Measurements from ENCODE around the gene SH3RF3.

DNA sequence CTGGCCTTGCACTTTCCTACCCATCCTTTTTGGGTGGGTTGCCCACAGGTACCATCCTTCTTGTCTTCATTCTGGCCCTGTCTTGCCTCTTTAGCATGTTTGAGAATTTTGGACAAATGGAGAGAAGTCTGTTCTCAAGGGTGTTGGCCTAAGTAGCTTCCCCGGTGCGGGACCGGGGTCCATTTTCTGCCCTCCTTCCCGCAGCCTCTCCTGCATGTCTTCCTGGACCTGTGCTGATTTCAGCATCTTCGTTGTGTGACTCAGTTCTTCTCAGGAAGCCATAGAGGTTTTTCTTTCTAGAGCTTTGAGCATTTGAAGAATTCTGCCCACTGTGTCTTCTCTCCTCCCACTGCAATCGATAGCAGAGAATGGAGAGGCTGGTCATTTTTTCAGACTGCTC lies 172.7 kb downstream of the SH3RF3 start:
- TF ChIP-seq, protein P1, sequence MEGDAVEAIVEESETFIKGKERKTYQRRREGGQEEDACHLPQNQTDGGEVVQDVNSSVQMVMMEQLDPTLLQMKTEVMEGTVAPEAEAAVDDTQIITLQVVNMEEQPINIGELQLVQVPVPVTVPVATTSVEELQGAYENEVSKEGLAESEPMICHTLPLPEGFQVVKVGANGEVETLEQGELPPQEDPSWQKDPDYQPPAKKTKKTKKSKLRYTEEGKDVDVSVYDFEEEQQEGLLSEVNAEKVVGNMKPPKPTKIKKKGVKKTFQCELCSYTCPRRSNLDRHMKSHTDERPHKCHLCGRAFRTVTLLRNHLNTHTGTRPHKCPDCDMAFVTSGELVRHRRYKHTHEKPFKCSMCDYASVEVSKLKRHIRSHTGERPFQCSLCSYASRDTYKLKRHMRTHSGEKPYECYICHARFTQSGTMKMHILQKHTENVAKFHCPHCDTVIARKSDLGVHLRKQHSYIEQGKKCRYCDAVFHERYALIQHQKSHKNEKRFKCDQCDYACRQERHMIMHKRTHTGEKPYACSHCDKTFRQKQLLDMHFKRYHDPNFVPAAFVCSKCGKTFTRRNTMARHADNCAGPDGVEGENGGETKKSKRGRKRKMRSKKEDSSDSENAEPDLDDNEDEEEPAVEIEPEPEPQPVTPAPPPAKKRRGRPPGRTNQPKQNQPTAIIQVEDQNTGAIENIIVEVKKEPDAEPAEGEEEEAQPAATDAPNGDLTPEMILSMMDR (IDR thresholded peaks at IDR 0.05) = no peak
- TF ChIP-seq POLR2A (IDR thresholded peaks at IDR 0.05) = no peak
